Karpas-422 (cell line): ENCODE measurements around the gene PRLHR. TPM values are rescaled to one million over a fixed set of nuclear protein-coding genes. Genes with fewer than 3 reads are reported as not detected.

Source experiments
- DNase-seq: peaks from one replicate; pipeline ENCODE4 v3.0.0-alpha.2; 2015
- H2AFZ ChIP-seq: fragments of 200-600 bp; sonication (generic); 2 replicates; pipeline ENCODE4 v1.6.1; 2014; ENCODE audit warnings: antibody characterized with exemption, low read length, mixed read lengths
- H3K27ac ChIP-seq: fragments of 200-600 bp; sonication (generic); 2 replicates; pipeline ENCODE4 v1.5.1; 2014; ENCODE audit warnings: mild to moderate bottlenecking, low read length, moderate library complexity
- H3K27me3 ChIP-seq: fragments of 200-600 bp; sonication (generic); 2 replicates; pipeline ENCODE4 v1.6.1; 2014; ENCODE audit warnings: low read length, mixed read lengths
- H3K36me3 ChIP-seq: fragments of 200-600 bp; sonication (generic); 2 replicates; pipeline ENCODE4 v1.6.1; 2014; ENCODE audit warnings: low read length, mixed read lengths; ENCODE audit not compliant: insufficient read depth
- H3K4me1 ChIP-seq: fragments of 200-600 bp; sonication (generic); 2 replicates; pipeline ENCODE4 v1.6.1; 2014; ENCODE audit warnings: mild to moderate bottlenecking, low read length, mixed read lengths
- H3K4me2 ChIP-seq: fragments of 200-600 bp; sonication (generic); 2 replicates; pipeline ENCODE4 v1.6.1; 2014; ENCODE audit warnings: low read length, low read depth, mild to moderate bottlenecking; ENCODE audit not compliant: poor library complexity, severe bottlenecking
- H3K4me3 ChIP-seq: fragments of 200-600 bp; sonication (generic); 2 replicates; pipeline ENCODE4 v1.5.1; 2014; ENCODE audit warnings: mild to moderate bottlenecking, antibody characterized with exemption, low read length, mixed read lengths
- H3K79me2 ChIP-seq: fragments of 200-600 bp; sonication (generic); 2 replicates; pipeline ENCODE4 v1.6.1; 2014; ENCODE audit warnings: mild to moderate bottlenecking, low read length, mixed read lengths
- H3K9ac ChIP-seq: fragments of 200-600 bp; sonication (generic); 2 replicates; pipeline ENCODE4 v1.6.0; 2014; ENCODE audit warnings: low read length
- H3K9me2 ChIP-seq: fragments of 200-600 bp; sonication (generic), shearing (Covaris generic); replicated peaks from 2 replicates; pipeline ENCODE4 v1.6.0; 2014; ENCODE audit warnings: mild to moderate bottlenecking, low read length, moderate library complexity; ENCODE audit not compliant: insufficient read depth
- H3K9me3 ChIP-seq: fragments of 300-700, 200-600 bp; sonication (generic); 2 replicates; pipeline ENCODE4 v1.6.1; 2014; ENCODE audit warnings: low read length, mixed read lengths
- H4K20me1 ChIP-seq: fragments of 200-600 bp; sonication (generic); 2 replicates; pipeline ENCODE4 v1.6.1; 2014; ENCODE audit warnings: mild to moderate bottlenecking, antibody characterized with exemption, low read length, low read depth; ENCODE audit not compliant: insufficient read depth
- total RNA-seq: library from RNA; depleted of rRNA; stranded (reverse); fragments of >200 nt; shearing (Covaris generic); gene quantifications from 2 replicates; pipeline ENCODE4 v1.2.3, GENCODE V29; 2014; ENCODE audit warnings: low replicate concordance

The PRLHR gene
- total RNA-seq, 1 experiment from 2014 or later: not detected

GRCh38 chr10:118570591-118570990 lies 24.9 kb downstream of the PRLHR start:
- Histone ChIP-seq H3K27me3 (no peaks in the 10 kb centered on the region), H2AFZ (no peak overlapping the region), H3K4me1 (no peaks in the 10 kb centered on the region), H3K9me3 (no peaks in the 10 kb centered on the region), H3K9me2 (no peaks in the 10 kb centered on the region), H3K79me2 (no peaks in the 10 kb centered on the region), H3K9ac (no peak overlapping the region), H4K20me1 (no peaks in the 10 kb centered on the region), H3K4me3 (no peak overlapping the region), H3K4me2 (no peak overlapping the region), H3K36me3 (no peaks in the 10 kb centered on the region), H3K27ac (no peak overlapping the region)
- no peak for DNase-seq

DNA sequence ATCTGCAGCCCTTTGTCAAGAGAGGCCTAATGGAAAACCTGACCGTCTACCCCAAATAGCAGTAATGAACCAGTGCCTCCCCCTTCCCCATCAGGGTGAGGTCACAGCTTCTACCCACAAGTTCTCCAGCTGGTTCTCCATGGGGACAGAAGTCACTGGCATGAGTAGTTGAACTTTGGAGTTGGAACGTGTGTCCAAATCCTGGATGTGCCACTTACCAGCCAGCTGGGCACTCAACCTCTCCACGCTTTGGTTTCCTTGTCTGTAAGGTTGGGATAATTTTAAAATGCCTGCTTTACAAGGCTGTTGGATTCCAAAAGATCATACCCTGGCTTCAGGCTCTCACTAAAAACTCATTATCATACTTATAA lies 25.6 kb downstream of the PRLHR start:
- Histone ChIP-seq H4K20me1 (no peaks in the 10 kb centered on the region), H3K9ac (no peak overlapping the region), H2AFZ (no peak overlapping the region), H3K36me3 (no peaks in the 10 kb centered on the region), H3K27me3 (no peaks in the 10 kb centered on the region), H3K9me2 (no peaks in the 10 kb centered on the region), H3K4me3 (no peak overlapping the region), H3K79me2 (no peaks in the 10 kb centered on the region), H3K9me3 (no peaks in the 10 kb centered on the region), H3K4me2 (no peak overlapping the region), H3K4me1 (no peaks in the 10 kb centered on the region), H3K27ac (no peak overlapping the region)
- DNase-seq: no peak

DNA sequence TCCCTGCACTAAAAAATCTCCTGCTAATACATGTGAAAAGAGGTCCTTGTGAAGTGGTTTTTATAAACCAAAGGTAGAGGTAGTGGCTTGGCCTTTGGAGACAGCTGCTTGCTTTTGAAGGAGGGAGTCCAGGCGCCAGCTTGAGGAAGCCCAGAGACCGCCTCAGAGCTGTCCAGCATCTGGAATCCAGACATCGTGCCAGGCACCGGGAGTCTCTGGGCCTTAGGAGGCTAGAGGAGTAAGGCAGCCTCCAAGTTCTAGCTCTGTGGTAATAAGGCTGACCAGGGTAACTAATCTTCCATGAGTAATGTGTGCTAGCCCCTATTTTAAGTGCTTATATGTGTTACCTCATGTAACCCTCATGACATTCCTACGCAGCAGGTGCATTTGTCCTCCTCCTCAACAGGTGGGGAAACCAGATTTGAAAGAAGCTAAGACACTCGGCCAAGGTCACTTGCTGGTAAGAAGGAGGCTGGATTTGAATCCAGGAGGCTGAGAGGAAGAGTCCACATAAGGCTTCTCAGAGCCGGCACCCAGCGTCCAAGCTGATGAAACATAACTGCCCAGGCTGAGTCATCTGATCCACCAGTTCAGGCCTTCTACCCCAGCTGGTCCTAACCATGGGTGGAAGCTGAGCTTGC lies 26.1 kb downstream of the PRLHR start:
- Histone ChIP-seq H3K27ac (no peak overlapping the region), H3K9ac (no peak overlapping the region), H3K4me1 (no peaks in the 10 kb centered on the region), H3K4me3 (no peak overlapping the region), H3K4me2 (no peak overlapping the region), H3K9me2 (no peaks in the 10 kb centered on the region), H3K9me3 (no peaks in the 10 kb centered on the region), H2AFZ (no peak overlapping the region), H3K27me3 (no peaks in the 10 kb centered on the region), H3K79me2 (no peaks in the 10 kb centered on the region), H3K36me3 (no peaks in the 10 kb centered on the region), H4K20me1 (no peaks in the 10 kb centered on the region)
- no peak for DNase-seq

DNA sequence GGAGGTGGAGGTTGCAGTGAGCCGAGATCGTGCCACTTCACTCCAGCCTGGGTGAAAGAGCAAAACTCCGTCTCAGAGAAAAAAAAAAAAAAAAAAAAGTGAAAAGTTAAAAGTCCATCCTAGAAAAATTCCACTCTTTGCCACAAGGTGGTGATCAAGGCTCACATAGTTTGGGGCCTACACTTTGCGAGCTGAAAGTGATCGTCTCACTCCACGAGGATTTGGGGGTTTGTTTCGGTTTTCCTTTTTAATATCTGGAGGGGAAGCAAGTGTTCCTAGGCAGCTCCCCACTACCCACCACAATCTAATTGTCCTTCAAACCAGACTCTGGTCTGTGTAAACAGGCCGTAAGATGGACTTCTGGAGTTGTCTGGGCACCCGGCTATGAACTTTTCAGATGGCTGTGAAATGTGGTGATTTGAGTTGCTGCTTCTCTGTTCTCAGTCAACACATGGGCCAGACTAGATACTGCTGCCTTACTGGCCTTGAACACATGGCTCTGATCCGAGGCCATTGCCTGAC lies 27.1 kb downstream of the PRLHR start:
- Histone ChIP-seq H3K4me2 (no peak overlapping the region), H3K9ac (no peak overlapping the region), H3K36me3 (no peaks in the 10 kb centered on the region), H3K27ac (no peak overlapping the region), H3K27me3 (no peaks in the 10 kb centered on the region), H4K20me1 (no peaks in the 10 kb centered on the region), H3K4me3 (no peak overlapping the region), H3K9me2 (no peaks in the 10 kb centered on the region), H3K79me2 (no peaks in the 10 kb centered on the region), H2AFZ (no peak overlapping the region), H3K9me3 (no peaks in the 10 kb centered on the region), H3K4me1 (no peaks in the 10 kb centered on the region)
- peak; percentile 89 for DNase-seq

- H3K9ac ChIP-seq: no peak overlapping the region
- H3K79me2 ChIP-seq: no peaks in the 10 kb centered on the region
- no peaks in the 10 kb centered on the region for H3K4me1 ChIP-seq
- no peak overlapping the region for H3K4me2 ChIP-seq
- H2AFZ ChIP-seq: no peak overlapping the region
- H3K4me3 ChIP-seq: no peak overlapping the region
- no peaks in the 10 kb centered on the region for H3K36me3 ChIP-seq
- H3K27ac ChIP-seq: no peak overlapping the region
- H3K9me3 ChIP-seq: no peaks in the 10 kb centered on the region
- H3K9me2 ChIP-seq: no peaks in the 10 kb centered on the region
- H3K27me3 ChIP-seq: no peaks in the 10 kb centered on the region
- no peak for DNase-seq
- H4K20me1 ChIP-seq: no peaks in the 10 kb centered on the region
Observed at GRCh38 chr10:118567701-118568248, 27.7 kb downstream of the PRLHR start.

DNA sequence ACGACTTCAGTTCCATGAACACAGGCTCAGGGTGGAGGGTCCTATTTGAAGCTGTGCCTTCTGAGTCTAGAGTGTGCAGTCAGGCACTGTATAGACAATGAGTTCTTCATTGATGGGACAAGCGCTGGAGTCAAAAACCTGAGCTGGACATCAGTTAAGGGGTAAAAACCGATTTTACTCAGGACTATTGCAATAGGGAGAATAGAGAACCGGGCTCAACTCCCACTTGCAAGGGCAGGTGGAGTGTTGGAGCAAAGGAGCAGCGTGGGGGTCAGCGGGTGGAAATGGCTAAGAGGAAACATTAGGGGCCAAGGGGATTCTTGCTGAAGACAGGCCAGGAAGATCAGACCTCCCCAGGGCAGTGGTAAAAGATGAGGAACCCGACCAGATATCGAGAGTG lies 28.5 kb downstream of the PRLHR start:
- H3K4me2 ChIP-seq: no peak overlapping the region

DNA sequence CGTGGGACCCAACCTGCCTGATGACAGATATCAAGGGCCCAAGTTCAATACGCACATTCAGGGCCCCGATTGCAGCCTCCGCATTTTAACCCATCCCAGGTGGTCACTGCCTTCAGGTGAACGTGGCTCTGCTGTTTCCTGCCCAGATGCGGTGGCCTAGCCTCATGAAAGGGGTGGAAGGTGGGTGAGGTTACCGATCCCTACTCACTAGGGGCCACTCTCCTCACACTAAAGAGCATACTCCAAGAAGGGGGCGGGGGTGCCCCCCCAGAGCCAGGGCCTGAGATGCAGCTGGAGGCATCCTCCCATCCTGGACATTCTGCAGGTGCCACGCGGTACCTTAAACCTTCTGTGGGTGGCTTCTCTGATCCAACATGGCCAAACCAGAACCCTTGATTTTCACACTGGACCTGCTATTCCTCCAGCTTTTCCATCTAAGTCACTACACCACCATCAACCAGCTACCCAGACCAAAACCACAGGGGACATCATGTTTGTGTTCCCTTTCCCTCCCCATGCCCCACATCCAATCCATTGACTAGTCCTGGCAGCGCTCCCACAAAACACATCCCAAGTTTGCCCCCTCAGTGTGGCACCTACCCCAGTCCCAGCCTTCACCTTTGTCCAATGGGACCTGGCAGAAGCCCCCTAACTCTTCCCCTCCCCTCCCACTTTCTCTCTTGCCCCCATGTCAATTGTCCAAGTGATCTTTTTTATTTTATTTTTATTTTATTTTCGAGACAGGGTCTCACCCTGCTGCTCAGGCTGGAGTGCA lies 30.0 kb downstream of the PRLHR start:
- no peak overlapping the region for H3K4me2 ChIP-seq
- H3K27me3 ChIP-seq: no peaks in the 10 kb centered on the region
- no peaks in the 10 kb centered on the region for H3K36me3 ChIP-seq
- no peak overlapping the region for H3K27ac ChIP-seq
- no peaks in the 10 kb centered on the region for H3K9me2 ChIP-seq
- H3K79me2 ChIP-seq: no peaks in the 10 kb centered on the region
- DNase-seq: no peak
- no peak overlapping the region for H3K9ac ChIP-seq
- H4K20me1 ChIP-seq: no peaks in the 10 kb centered on the region
- H3K4me3 ChIP-seq: no peak overlapping the region
- H2AFZ ChIP-seq: no peak overlapping the region
- no peaks in the 10 kb centered on the region for H3K9me3 ChIP-seq
- H3K4me1 ChIP-seq: no peaks in the 10 kb centered on the region

More for the DNA sequence above, 28.5 kb downstream of the PRLHR start:
- Histone ChIP-seq H3K9ac (no peak overlapping the region), H3K9me2 (no peaks in the 10 kb centered on the region), H2AFZ (no peak overlapping the region), H4K20me1 (no peaks in the 10 kb centered on the region), H3K9me3 (no peaks in the 10 kb centered on the region), H3K4me3 (no peak overlapping the region), H3K27me3 (no peaks in the 10 kb centered on the region), H3K4me1 (no peaks in the 10 kb centered on the region), H3K27ac (no peak overlapping the region), H3K36me3 (no peaks in the 10 kb centered on the region), H3K79me2 (no peaks in the 10 kb centered on the region)
- no peak for DNase-seq

DNA sequence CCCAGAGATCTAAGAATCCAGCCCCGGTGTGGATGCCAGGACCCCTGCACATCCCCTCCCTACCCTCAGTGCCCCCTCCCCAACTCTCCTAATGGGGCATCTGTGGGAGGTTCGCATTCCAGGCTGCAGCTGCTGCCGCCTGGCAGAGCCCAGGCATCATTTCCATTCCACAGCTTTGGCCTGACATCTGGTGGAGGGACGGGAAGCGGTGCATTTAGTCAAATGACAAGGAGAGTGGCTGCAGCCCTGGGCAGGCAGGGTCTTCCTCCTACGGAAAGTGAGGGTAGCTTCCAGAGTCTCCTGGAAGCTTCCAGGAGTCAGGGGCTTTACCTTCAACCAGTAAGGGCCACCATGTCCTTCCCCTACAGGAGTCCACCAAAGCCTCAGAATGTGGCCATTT lies 30.8 kb downstream of the PRLHR start:
- Histone ChIP-seq H3K79me2 (no peaks in the 10 kb centered on the region), H3K27ac (no peak overlapping the region), H3K4me2 (no peak overlapping the region), H3K27me3 (no peaks in the 10 kb centered on the region), H3K4me3 (no peak overlapping the region), H4K20me1 (no peaks in the 10 kb centered on the region), H3K9me3 (no peaks in the 10 kb centered on the region), H3K4me1 (no peaks in the 10 kb centered on the region), H2AFZ (no peak overlapping the region), H3K9me2 (no peaks in the 10 kb centered on the region), H3K36me3 (no peaks in the 10 kb centered on the region), H3K9ac (no peak overlapping the region)
- no peak for DNase-seq
